HepG2 (cell line): ENCODE measurements around the gene ACYP2. TPM values are rescaled to one million over a fixed set of nuclear protein-coding genes. Genes with fewer than 3 reads are reported as not detected.
A peak's percentile ranks its signal among the peaks of the same experiment; 100 is the strongest.

Experiments used
- AHR ChIP-seq: IDR thresholded peaks from 2 replicates; pipeline ENCODE4 v1.6.1; 2018; ENCODE audit warnings: missing genetic modification reagents, missing compliant biosample characterization
- CENPX ChIP-seq: sonication (generic); formaldehyde crosslinking; IDR thresholded peaks from 2 replicates; pipeline ENCODE4 v1.9.0; 2021; ENCODE audit warnings: mild to moderate bottlenecking, missing genetic modification reagents, moderate library complexity
- FOXO1 ChIP-seq: sonication (generic); formaldehyde crosslinking; IDR thresholded peaks from 2 replicates; pipeline ENCODE4 v1.4.0; 2020; ENCODE audit warnings: missing genetic modification reagents
- GZF1 ChIP-seq: sonication (generic); formaldehyde crosslinking; IDR thresholded peaks from 2 replicates; pipeline ENCODE4 v1.5.1; 2020; ENCODE audit warnings: mild to moderate bottlenecking, missing genetic modification reagents
- HNF4G ChIP-seq, 2 experiments: sonication (generic) in 1 of 2; formaldehyde crosslinking in 1 of 2; IDR thresholded peaks; 2 replicates each; pipeline versions ENCODE4 v1.4.0 to v1.6.1; 2011 to 2020; ENCODE audit warnings: borderline replicate concordance in 2 of 2, low read depth in 2 of 2, mild to moderate bottlenecking in 2 of 2, low read length in 1 of 2, missing genetic modification reagents in 1 of 2, moderate library complexity in 1 of 2
- HNRNPK ChIP-seq: fragments of 200-400 bp; formaldehyde crosslinking; IDR thresholded peaks from 2 replicates; pipeline ENCODE4 v1.6.1; 2018; ENCODE audit warnings: low read length, low read depth, moderate library complexity, mild to moderate bottlenecking; ENCODE audit not compliant: poor library complexity, severe bottlenecking
- ISX ChIP-seq: sonication (generic); formaldehyde crosslinking; conservative IDR thresholded peaks from 2 replicates; pipeline ENCODE4 v1.5.0; 2020; ENCODE audit warnings: missing genetic modification reagents
- MAF1 ChIP-seq: sonication (generic); formaldehyde crosslinking; IDR thresholded peaks from 2 replicates; pipeline ENCODE4 v1.5.0; 2020; ENCODE audit warnings: missing genetic modification reagents, borderline replicate concordance
- NCOR1 ChIP-seq: fragments of 200-600 bp; sonication (generic); IDR thresholded peaks from 2 replicates; pipeline ENCODE4 v1.7.0; 2017; ENCODE audit warnings: antibody characterized with exemption, low read length, borderline replicate concordance
- NFKBIZ ChIP-seq: IDR thresholded peaks from 2 replicates; pipeline ENCODE4 v1.6.1; 2018; ENCODE audit warnings: missing genetic modification reagents, missing compliant biosample characterization
- PHF20 ChIP-seq: sonication (generic); formaldehyde crosslinking; IDR thresholded peaks from 2 replicates; pipeline ENCODE4 v1.5.0; 2020; ENCODE audit warnings: mild to moderate bottlenecking, missing genetic modification reagents
- POLR2AphosphoS5 ChIP-seq: IDR thresholded peaks from 2 replicates; pipeline ENCODE4 v1.6.1; 2012; ENCODE audit warnings: low read depth, low read length
- PRMT3 ChIP-seq: sonication (generic); formaldehyde crosslinking; IDR thresholded peaks from 2 replicates; pipeline ENCODE4 v1.8.1; 2022; ENCODE audit warnings: low read depth, mild to moderate bottlenecking, moderate library complexity, missing genetic modification reagents, borderline replicate concordance
- REL ChIP-seq: sonication (generic); formaldehyde crosslinking; conservative IDR thresholded peaks from 2 replicates; pipeline ENCODE4 v1.8.0; 2022; ENCODE audit warnings: mild to moderate bottlenecking, missing genetic modification reagents, moderate library complexity
- RORA ChIP-seq: sonication (generic); formaldehyde crosslinking; IDR thresholded peaks from 2 replicates; pipeline ENCODE4 v1.5.0; 2020; ENCODE audit warnings: mild to moderate bottlenecking, missing genetic modification reagents, moderate library complexity
- ZNF567 ChIP-seq: sonication (generic); formaldehyde crosslinking; IDR thresholded peaks from 2 replicates; pipeline ENCODE4 v1.8.1; 2023; ENCODE audit warnings: mild to moderate bottlenecking, missing genetic modification reagents, borderline replicate concordance
- polyA plus RNA-seq, 8 experiments: library from polyadenylated mRNA; depleted of rRNA in 3 of 8; stranded (reverse) in 7 of 8; unstranded in 1 of 8; fragments of >200 nt; fragmentation: Illumina TruSeq in 4 of 8; extraction: Trizol in 4 of 8; gene quantifications; 2 replicates each; pipeline versions ENCODE4 v1.2.1 to v1.2.3, GENCODE V29; 2011 to 2016; ENCODE audit warnings: low read depth in 4 of 8, missing spikeins in 1 of 8, mixed read lengths in 1 of 8; ENCODE audit not compliant: insufficient read depth in 1 of 8
- total RNA-seq, 5 experiments: library from RNA; depleted of rRNA; stranded (reverse); fragments of >200 nt; fragmentation: Illumina TruSeq; extraction: Trizol; gene quantifications; 2 replicates each; pipeline ENCODE4 v1.2.3, GENCODE V29; 2016; ENCODE audit warnings: low read depth in 1 of 5
- TF ChIP-seq, protein P1 (sequence below): sonication (generic); formaldehyde crosslinking; IDR thresholded peaks from 2 replicates; pipeline ENCODE4 v1.5.1; 2020; ENCODE audit warnings: missing genetic modification reagents, mild to moderate bottlenecking, borderline replicate concordance
- TF ChIP-seq, protein P2 (sequence below): sonication (generic); formaldehyde crosslinking; IDR thresholded peaks from 2 replicates; pipeline ENCODE4 v1.4.0; 2020; ENCODE audit warnings: mild to moderate bottlenecking, low read depth, missing genetic modification reagents
- TF ChIP-seq, protein P3 (sequence below): sonication (generic); formaldehyde crosslinking; conservative IDR thresholded peaks from 2 replicates; pipeline ENCODE4 v1.8.0; 2022; ENCODE audit warnings: mild to moderate bottlenecking, moderate library complexity, missing genetic modification reagents
- TF ChIP-seq, protein P4 (sequence below): sonication (generic); formaldehyde crosslinking; IDR thresholded peaks from 2 replicates; pipeline ENCODE4 v1.8.0; 2022; ENCODE audit warnings: missing genetic modification reagents, mild to moderate bottlenecking, borderline replicate concordance
- TF ChIP-seq, protein P5 (sequence below): sonication (generic); formaldehyde crosslinking; IDR thresholded peaks from 2 replicates; pipeline ENCODE4 v1.4.0; 2020; ENCODE audit warnings: mild to moderate bottlenecking, missing genetic modification reagents

Gene ACYP2
- total and polyA plus RNA-seq, 2 of the 13 experiments (the other 11 are each of a cell fraction or from before 2014, with no cell fraction given) = 12.3 to 12.7 TPM

DNA sequence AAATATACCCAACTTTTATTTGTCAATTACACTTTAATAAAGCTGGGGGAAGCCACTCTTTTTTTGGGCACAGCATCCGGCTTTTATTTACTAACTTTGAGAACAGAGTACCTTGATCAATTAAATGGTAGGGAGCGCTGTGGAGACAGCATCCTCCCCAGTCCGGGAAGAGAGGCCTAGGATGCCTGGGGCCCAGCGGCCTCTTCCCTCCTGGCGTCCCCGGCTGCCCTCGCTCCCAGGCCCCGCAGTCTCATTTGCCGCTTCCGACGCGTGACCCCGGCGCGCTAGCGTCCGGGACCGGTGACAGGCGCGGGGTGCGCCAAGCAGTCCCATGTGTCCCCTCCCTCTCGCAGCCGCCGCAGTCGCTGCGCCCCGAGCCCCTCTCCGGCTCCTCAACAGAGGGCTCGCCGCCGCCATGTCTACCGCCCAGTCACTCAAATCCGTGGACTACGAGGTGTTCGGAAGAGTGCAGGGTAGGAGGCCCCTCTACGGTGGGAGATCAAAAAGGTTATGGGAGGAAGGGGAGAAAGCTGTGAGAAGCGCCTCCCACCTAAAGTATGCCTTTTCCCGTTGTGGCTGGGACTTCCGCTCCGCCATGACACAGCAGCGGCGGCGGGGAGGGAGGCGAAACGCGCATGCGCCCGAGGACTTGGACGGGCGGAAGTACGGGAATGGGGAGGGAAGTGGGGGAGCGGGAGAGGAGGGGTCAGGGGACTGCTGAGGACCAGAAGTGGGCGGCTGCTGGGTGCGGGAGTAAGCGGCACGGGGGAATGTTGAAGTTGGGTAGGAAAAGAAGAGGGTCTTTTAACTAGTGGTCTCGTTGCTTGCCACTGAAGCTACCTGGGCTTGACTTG lies at the start of gene ACYP2 (continued):
- TF ChIP-seq POLR2AphosphoS5 (peak; percentile 98), MAF1 (CRISPR knock-in tag) (peak; percentile 74), ZNF567 (CRISPR knock-in tag) (peak; percentile 95; the same call in 1 of the 2 replicates), REL (CRISPR knock-in tag) (peak; percentile 93), PRMT3 (CRISPR knock-in tag) (no peak), ISX (CRISPR knock-in tag) (peak; percentile 87), CENPX (no peak), AHR (CRISPR knock-in tag) (peak; percentile 96; the same call in 1 of the 2 replicates), FOXO1 (CRISPR knock-in tag) (peak; percentile 79), NFKBIZ (CRISPR knock-in tag) (peak; percentile 79; the same call in 1 of the 2 replicates), HNF4G (IDR thresholded peaks at IDR 0.05; ENCODE audit: borderline replicate concordance, low read depth, low read length) (no peak), HNF4G (CRISPR knock-in tag; IDR thresholded peaks at IDR 0.05; ENCODE audit: borderline replicate concordance, low read depth) (peak; percentile 46), HNRNPK (peak; percentile 96), GZF1 (CRISPR knock-in tag) (peak; percentile 82), RORA (CRISPR knock-in tag) (no peak), PHF20 (CRISPR knock-in tag) (peak; percentile 87), NCOR1 (peak; percentile 50)
- TF ChIP-seq, protein P1, sequence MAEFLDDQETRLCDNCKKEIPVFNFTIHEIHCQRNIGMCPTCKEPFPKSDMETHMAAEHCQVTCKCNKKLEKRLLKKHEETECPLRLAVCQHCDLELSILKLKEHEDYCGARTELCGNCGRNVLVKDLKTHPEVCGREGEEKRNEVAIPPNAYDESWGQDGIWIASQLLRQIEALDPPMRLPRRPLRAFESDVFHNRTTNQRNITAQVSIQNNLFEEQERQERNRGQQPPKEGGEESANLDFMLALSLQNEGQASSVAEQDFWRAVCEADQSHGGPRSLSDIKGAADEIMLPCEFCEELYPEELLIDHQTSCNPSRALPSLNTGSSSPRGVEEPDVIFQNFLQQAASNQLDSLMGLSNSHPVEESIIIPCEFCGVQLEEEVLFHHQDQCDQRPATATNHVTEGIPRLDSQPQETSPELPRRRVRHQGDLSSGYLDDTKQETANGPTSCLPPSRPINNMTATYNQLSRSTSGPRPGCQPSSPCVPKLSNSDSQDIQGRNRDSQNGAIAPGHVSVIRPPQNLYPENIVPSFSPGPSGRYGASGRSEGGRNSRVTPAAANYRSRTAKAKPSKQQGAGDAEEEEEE (CRISPR knock-in tag) = no peak; the same call in 1 of the 2 replicates
- TF ChIP-seq, protein P2, sequence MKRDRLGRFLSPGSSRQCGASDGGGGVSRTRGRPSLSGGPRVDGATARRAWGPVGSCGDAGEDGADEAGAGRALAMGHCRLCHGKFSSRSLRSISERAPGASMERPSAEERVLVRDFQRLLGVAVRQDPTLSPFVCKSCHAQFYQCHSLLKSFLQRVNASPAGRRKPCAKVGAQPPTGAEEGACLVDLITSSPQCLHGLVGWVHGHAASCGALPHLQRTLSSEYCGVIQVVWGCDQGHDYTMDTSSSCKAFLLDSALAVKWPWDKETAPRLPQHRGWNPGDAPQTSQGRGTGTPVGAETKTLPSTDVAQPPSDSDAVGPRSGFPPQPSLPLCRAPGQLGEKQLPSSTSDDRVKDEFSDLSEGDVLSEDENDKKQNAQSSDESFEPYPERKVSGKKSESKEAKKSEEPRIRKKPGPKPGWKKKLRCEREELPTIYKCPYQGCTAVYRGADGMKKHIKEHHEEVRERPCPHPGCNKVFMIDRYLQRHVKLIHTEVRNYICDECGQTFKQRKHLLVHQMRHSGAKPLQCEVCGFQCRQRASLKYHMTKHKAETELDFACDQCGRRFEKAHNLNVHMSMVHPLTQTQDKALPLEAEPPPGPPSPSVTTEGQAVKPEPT = peak; percentile 84; the same call in 1 of the 2 replicates
- TF ChIP-seq, protein P3, sequence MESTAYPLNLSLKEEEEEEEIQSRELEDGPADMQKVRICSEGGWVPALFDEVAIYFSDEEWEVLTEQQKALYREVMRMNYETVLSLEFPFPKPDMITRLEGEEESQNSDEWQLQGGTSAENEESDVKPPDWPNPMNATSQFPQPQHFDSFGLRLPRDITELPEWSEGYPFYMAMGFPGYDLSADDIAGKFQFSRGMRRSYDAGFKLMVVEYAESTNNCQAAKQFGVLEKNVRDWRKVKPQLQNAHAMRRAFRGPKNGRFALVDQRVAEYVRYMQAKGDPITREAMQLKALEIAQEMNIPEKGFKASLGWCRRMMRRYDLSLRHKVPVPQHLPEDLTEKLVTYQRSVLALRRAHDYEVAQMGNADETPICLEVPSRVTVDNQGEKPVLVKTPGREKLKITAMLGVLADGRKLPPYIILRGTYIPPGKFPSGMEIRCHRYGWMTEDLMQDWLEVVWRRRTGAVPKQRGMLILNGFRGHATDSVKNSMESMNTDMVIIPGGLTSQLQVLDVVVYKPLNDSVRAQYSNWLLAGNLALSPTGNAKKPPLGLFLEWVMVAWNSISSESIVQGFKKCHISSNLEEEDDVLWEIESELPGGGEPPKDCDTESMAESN (CRISPR knock-in tag) = peak; percentile 96
- TF ChIP-seq, protein P4, sequence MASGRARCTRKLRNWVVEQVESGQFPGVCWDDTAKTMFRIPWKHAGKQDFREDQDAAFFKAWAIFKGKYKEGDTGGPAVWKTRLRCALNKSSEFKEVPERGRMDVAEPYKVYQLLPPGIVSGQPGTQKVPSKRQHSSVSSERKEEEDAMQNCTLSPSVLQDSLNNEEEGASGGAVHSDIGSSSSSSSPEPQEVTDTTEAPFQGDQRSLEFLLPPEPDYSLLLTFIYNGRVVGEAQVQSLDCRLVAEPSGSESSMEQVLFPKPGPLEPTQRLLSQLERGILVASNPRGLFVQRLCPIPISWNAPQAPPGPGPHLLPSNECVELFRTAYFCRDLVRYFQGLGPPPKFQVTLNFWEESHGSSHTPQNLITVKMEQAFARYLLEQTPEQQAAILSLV (CRISPR knock-in tag) = peak; percentile 95; the same call in 1 of the 2 replicates
- TF ChIP-seq, protein P5, sequence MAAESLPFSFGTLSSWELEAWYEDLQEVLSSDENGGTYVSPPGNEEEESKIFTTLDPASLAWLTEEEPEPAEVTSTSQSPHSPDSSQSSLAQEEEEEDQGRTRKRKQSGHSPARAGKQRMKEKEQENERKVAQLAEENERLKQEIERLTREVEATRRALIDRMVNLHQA (CRISPR knock-in tag) = no peak
